Fibroblast of skin of left quadriceps (primary cell): ENCODE data around the gene MT3.
A peak's percentile ranks its signal among the peaks of the same experiment; 100 is the strongest.
"Not testable (repeated sequence)": the region's sequence is repeated elsewhere in the genome, so short reads cannot be mapped to it uniquely, and the experiment has no call there.

Experiments used
- DNase-seq, 2 experiments: peaks; one replicate each; pipeline ENCODE4 v3.0.0-alpha.2; 2013; ENCODE audit warnings: low read depth in 2 of 2

The MT3 gene

GRCh38 chr16:56610017-56610608, 20.8 kb downstream of the MT3 start:
- no peak for DNase-seq

GRCh38 chr16:56610609-56611111, 21.3 kb downstream of the MT3 start:
- no peak for DNase-seq

- no peak for DNase-seq
Observed at GRCh38 chr16:56611281-56611833, 22.0 kb downstream of the MT3 start.

- no peak for DNase-seq
Observed at GRCh38 chr16:56613706-56614105, 24.4 kb downstream of the MT3 start.

GRCh38 chr16:56614549-56614991, 25.2 kb downstream of the MT3 start:
- DNase-seq = no peak

- DNase-seq = no peak
Observed at GRCh38 chr16:56615353-56615752, 26.0 kb downstream of the MT3 start.

GRCh38 chr16:56616608-56617211, 27.4 kb downstream of the MT3 start:
- no peak for DNase-seq

GRCh38 chr16:56617212-56618085, 28.1 kb downstream of the MT3 start:
- no peak for DNase-seq

GRCh38 chr16:56618138-56618537, 28.8 kb downstream of the MT3 start:
- no peak for DNase-seq

GRCh38 chr16:56620339-56620897, 31.1 kb downstream of the MT3 start:
- no peak for DNase-seq

GRCh38 chr16:56621665-56622445, 32.5 kb downstream of the MT3 start:
- not testable (repeated sequence) for DNase-seq

- DNase-seq = not testable (repeated sequence)
Observed at GRCh38 chr16:56623184-56623583, 33.9 kb downstream of the MT3 start.

- DNase-seq = no peak
Observed at GRCh38 chr16:56623637-56624036, 34.3 kb downstream of the MT3 start.

GRCh38 chr16:56625140-56625942, 36.0 kb downstream of the MT3 start, which contains the start of gene MT1E:
MT1E (plus strand) TSS chr16:56625781; CDS start chr16:56625852, 71 bp downstream.
- peak; percentile 61 to 63 for DNase-seq

- DNase-seq = no peak
Observed at GRCh38 chr16:56625943-56626654, 36.8 kb downstream of the MT3 start.

- DNase-seq = no peak
Observed at GRCh38 chr16:56626685-56627084, 37.4 kb downstream of the MT3 start.

- DNase-seq = no peak
Observed at GRCh38 chr16:56628486-56629350, 39.4 kb downstream of the MT3 start.

GRCh38 chr16:56629531-56629930, 40.2 kb downstream of the MT3 start:
- no peak for DNase-seq

- no peak for DNase-seq
Observed at GRCh38 chr16:56630134-56630533, 40.8 kb downstream of the MT3 start.
